K562 (cell line): ENCODE data around the gene NR1H3. TPM values are rescaled to one million over a fixed set of nuclear protein-coding genes. Genes with fewer than 3 reads are reported as not detected.
A peak's percentile ranks its signal among the peaks of the same experiment; 100 is the strongest.

Source experiments
- ARNT ChIP-seq, 2 experiments: fragments of 450-650 bp; IDR thresholded peaks; 2 replicates each; pipeline ENCODE4 v1.6.1; 2016; ENCODE audit warnings: mild to moderate bottlenecking in 1 of 2
- EP300 ChIP-seq: IDR thresholded peaks from 2 replicates; pipeline ENCODE4 v1.6.1; 2012; ENCODE audit warnings: low read length, improper control_type of control experiment
- HDAC2 ChIP-seq: fragments of 450-650 bp; IDR thresholded peaks from 2 replicates; pipeline ENCODE4 v1.6.1; 2016; ENCODE audit warnings: mild to moderate bottlenecking
- HEY1 ChIP-seq: fragments of 250-450 bp; sonication (Bioruptor Pico); IDR thresholded peaks from 2 replicates; pipeline ENCODE4 v1.5.0; 2020; ENCODE audit warnings: mild to moderate bottlenecking, moderate library complexity, borderline replicate concordance
- HNRNPH1 ChIP-seq: fragments of 200-400 bp; formaldehyde crosslinking; optimal IDR thresholded peaks from 2 replicates; pipeline ENCODE3; 2017; ENCODE audit warnings: low read depth, mild to moderate bottlenecking, low read length, moderate library complexity
- MAFG ChIP-seq: fragments of 450-650 bp; conservative IDR thresholded peaks from 2 replicates; pipeline ENCODE4 v1.6.1; 2016; ENCODE audit warnings: missing genetic modification characterization, missing compliant biosample characterization
- RAD51 ChIP-seq: fragments of 450-650 bp; IDR thresholded peaks from 2 replicates; pipeline ENCODE4 v1.7.1; 2016; ENCODE audit warnings: low read depth, mild to moderate bottlenecking, borderline replicate concordance
- RB1 ChIP-seq: fragments of 450-650 bp; IDR thresholded peaks from 2 replicates; pipeline ENCODE4 v1.6.1; 2017; ENCODE audit warnings: low read depth, mild to moderate bottlenecking
- RBM22 ChIP-seq: fragments of 200-400 bp; formaldehyde crosslinking; IDR thresholded peaks from 2 replicates; pipeline ENCODE4 v1.6.1; 2018; ENCODE audit warnings: low read length, low read depth; ENCODE audit not compliant: poor library complexity, severe bottlenecking
- SMAD3 ChIP-seq: fragments of 450-650 bp; formaldehyde crosslinking; conservative IDR thresholded peaks from 2 replicates; pipeline ENCODE4 v1.4.0; 2020; ENCODE audit warnings: mild to moderate bottlenecking
- SMARCA5 ChIP-seq: fragments of 450-650 bp; IDR thresholded peaks from 2 replicates; pipeline ENCODE4 v1.6.1; 2016
- STAG1 ChIP-seq: sonication (generic); formaldehyde crosslinking; IDR thresholded peaks from 2 replicates; pipeline ENCODE4 v1.5.0; 2020; ENCODE audit warnings: missing genetic modification reagents, borderline replicate concordance
- TEAD1 ChIP-seq, 2 experiments: fragments of 450-650 bp in 1 of 2; sonication (generic) in 1 of 2; formaldehyde crosslinking; IDR thresholded peaks; 2 replicates each; pipeline versions ENCODE4 v1.4.0 to v1.8.0; 2020 to 2022; ENCODE audit warnings: mild to moderate bottlenecking in 2 of 2, missing genetic modification reagents in 1 of 2
- U2AF1 ChIP-seq: fragments of 200-400 bp; formaldehyde crosslinking; optimal IDR thresholded peaks from 2 replicates; pipeline ENCODE3; 2017; ENCODE audit warnings: mild to moderate bottlenecking, low read depth, low read length, moderate library complexity
- ZKSCAN1 ChIP-seq: fragments of 150-350 bp; IDR thresholded peaks from 2 replicates; pipeline ENCODE4 v1.6.1; 2016; ENCODE audit warnings: low read depth, low read length
- ZNF124 ChIP-seq: sonication (generic); formaldehyde crosslinking; IDR thresholded peaks from 2 replicates; pipeline ENCODE4 v1.8.1; 2022; ENCODE audit warnings: missing genetic modification reagents
- ZNF232 ChIP-seq: sonication (generic); formaldehyde crosslinking; IDR thresholded peaks from 2 replicates; pipeline ENCODE4 v1.8.0; 2022; ENCODE audit warnings: mild to moderate bottlenecking, missing genetic modification reagents
- polyA plus RNA-seq, 8 experiments: library from polyadenylated mRNA; depleted of rRNA in 4 of 8; stranded (reverse) in 5 of 8; unstranded in 3 of 8; fragments of >200 nt; fragmentation: Nextera tagmentation in 2 of 8; fragmentation: Illumina TruSeq in 1 of 8; extraction: Ambion mirVana in 2 of 8; extraction: Trizol in 1 of 8; gene quantifications; 2 replicates each; pipeline versions ENCODE4 v1.2.1 to v1.2.3, GENCODE V29; 2011 to 2014; ENCODE audit warnings: inconsistent platforms in 1 of 8, missing spikeins in 1 of 8
- total RNA-seq, 7 experiments: library from RNA; depleted of rRNA in 6 of 7; stranded (reverse); fragments of >200 nt in 6 of 7; fragmentation: Illumina TruSeq in 2 of 7; extraction: Trizol in 2 of 7; gene quantifications; 2 replicates each; pipeline versions ENCODE4 v1.2.1 to v1.2.3, GENCODE V29; 2011 to 2021; ENCODE audit warnings: low replicate concordance in 1 of 7
- TF ChIP-seq, protein P1 (sequence below): IDR thresholded peaks from 3 replicates; pipeline ENCODE4 v1.6.1; 2011; ENCODE audit warnings: borderline replicate concordance, mild to moderate bottlenecking; ENCODE audit not compliant: insufficient read length, insufficient read depth
- TF ChIP-seq, protein P2 (sequence below): fragments of 450-650 bp; IDR thresholded peaks from 2 replicates; pipeline ENCODE4 v1.6.1; 2016; ENCODE audit warnings: missing biosample characterization, missing genetic modification characterization
- TF ChIP-seq, protein P3 (sequence below): fragments of 250-450 bp; sonication (Bioruptor Pico); IDR thresholded peaks from 2 replicates; pipeline ENCODE4 v1.9.0; 2021; ENCODE audit warnings: mild to moderate bottlenecking, inconsistent platforms
- TF ChIP-seq, protein P4 (sequence below): sonication (generic); formaldehyde crosslinking; IDR thresholded peaks from 2 replicates; pipeline ENCODE4 v1.4.0; 2020; ENCODE audit warnings: mild to moderate bottlenecking, missing genetic modification reagents

NR1H3 gene
- total and polyA plus RNA-seq, 9 of the 15 experiments (the other 6 are each of a cell fraction or from before 2014, with no cell fraction given) = 8.2 to 26.0 (median 11.9) TPM

DNA sequence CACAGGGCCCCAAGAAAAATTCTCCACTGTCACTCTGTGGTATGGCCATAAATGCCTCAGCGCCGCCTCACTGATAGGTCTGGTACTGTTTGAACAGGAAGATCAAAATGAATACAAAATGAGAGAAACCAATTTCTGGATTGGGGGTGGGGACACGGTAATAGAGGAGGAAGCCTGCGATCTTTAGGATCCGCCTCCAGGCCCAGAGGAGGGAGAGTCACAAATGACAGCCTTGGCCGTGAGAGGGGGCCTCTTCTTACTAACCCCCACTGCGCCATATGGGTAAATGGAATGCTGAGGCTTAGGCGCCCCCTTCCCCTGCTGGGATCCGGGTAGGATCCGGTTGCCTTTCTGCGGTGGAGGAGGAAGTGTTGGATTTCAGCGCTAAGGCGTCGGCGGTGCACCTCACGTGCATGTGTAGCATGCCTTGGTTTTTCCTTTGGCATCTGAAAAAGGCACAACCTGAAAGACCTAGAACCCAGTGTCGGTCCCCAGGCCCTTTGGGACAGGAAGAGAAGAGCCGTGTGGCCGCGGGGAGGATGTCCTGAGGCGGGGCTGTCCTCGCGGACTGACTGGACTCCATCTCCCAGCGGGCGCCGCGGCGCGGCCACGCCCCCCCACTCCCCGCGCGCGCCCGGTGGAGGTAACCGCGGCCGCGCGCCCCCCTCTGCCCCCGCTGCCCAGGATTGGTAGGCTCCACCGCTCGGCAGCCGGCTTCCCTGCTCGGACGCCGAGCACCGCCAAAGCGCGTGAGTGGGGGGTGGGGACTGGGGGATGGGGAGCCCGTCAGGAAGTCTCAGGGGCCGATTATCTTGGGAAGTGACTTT, 11.4 kb downstream of the NR1H3 start (continued):
- TF ChIP-seq TEAD1 (CRISPR knock-in tag; IDR thresholded peaks at IDR 0.05) = peak in 1 of 2 experiments; percentile 75; a peak in 1 of 4 replicates
- no peak for TF ChIP-seq ZNF124 (CRISPR knock-in tag)
- TF ChIP-seq, protein P1, sequence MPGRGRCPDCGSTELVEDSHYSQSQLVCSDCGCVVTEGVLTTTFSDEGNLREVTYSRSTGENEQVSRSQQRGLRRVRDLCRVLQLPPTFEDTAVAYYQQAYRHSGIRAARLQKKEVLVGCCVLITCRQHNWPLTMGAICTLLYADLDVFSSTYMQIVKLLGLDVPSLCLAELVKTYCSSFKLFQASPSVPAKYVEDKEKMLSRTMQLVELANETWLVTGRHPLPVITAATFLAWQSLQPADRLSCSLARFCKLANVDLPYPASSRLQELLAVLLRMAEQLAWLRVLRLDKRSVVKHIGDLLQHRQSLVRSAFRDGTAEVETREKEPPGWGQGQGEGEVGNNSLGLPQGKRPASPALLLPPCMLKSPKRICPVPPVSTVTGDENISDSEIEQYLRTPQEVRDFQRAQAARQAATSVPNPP = no peak
- 0 out of 2 replicates have a peak, but pooled peaks have one; percentile 46 for TF ChIP-seq ZNF232 (CRISPR knock-in tag)
- TF ChIP-seq HDAC2 = peak; percentile 63; the same call in 1 of the 2 replicates
- TF ChIP-seq RBM22 = no peak
- TF ChIP-seq EP300 = no peak
- TF ChIP-seq HNRNPH1 = no peak
- TF ChIP-seq, protein P2, sequence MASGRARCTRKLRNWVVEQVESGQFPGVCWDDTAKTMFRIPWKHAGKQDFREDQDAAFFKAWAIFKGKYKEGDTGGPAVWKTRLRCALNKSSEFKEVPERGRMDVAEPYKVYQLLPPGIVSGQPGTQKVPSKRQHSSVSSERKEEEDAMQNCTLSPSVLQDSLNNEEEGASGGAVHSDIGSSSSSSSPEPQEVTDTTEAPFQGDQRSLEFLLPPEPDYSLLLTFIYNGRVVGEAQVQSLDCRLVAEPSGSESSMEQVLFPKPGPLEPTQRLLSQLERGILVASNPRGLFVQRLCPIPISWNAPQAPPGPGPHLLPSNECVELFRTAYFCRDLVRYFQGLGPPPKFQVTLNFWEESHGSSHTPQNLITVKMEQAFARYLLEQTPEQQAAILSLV = no peak
- TF ChIP-seq ZKSCAN1 = no peak
- TF ChIP-seq RAD51 = no peak
- TF ChIP-seq, protein P3, sequence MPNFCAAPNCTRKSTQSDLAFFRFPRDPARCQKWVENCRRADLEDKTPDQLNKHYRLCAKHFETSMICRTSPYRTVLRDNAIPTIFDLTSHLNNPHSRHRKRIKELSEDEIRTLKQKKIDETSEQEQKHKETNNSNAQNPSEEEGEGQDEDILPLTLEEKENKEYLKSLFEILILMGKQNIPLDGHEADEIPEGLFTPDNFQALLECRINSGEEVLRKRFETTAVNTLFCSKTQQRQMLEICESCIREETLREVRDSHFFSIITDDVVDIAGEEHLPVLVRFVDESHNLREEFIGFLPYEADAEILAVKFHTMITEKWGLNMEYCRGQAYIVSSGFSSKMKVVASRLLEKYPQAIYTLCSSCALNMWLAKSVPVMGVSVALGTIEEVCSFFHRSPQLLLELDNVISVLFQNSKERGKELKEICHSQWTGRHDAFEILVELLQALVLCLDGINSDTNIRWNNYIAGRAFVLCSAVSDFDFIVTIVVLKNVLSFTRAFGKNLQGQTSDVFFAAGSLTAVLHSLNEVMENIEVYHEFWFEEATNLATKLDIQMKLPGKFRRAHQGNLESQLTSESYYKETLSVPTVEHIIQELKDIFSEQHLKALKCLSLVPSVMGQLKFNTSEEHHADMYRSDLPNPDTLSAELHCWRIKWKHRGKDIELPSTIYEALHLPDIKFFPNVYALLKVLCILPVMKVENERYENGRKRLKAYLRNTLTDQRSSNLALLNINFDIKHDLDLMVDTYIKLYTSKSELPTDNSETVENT = no peak
- no peak for TF ChIP-seq HEY1 (CRISPR knock-in tag)
- no peak for TF ChIP-seq U2AF1
- TF ChIP-seq, protein P4, sequence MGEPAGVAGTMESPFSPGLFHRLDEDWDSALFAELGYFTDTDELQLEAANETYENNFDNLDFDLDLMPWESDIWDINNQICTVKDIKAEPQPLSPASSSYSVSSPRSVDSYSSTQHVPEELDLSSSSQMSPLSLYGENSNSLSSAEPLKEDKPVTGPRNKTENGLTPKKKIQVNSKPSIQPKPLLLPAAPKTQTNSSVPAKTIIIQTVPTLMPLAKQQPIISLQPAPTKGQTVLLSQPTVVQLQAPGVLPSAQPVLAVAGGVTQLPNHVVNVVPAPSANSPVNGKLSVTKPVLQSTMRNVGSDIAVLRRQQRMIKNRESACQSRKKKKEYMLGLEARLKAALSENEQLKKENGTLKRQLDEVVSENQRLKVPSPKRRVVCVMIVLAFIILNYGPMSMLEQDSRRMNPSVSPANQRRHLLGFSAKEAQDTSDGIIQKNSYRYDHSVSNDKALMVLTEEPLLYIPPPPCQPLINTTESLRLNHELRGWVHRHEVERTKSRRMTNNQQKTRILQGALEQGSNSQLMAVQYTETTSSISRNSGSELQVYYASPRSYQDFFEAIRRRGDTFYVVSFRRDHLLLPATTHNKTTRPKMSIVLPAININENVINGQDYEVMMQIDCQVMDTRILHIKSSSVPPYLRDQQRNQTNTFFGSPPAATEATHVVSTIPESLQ = no peak
- TF ChIP-seq SMAD3 = no peak
- TF ChIP-seq STAG1 (CRISPR knock-in tag) = no peak
- TF ChIP-seq SMARCA5 = no peak
- no peak for TF ChIP-seq RB1
- no peak for TF ChIP-seq MAFG
- TF ChIP-seq ARNT (IDR thresholded peaks at IDR 0.05) = peak in 1 of 2 experiments; percentile 69; a peak in 1 of 4 replicates
